B cell (primary cell): ENCODE measurements around the gene CD209. TPM values are rescaled to one million over a fixed set of nuclear protein-coding genes. Genes with fewer than 3 reads are reported as not detected.

Experiments used
- ATAC-seq: fragments of 200-7000 bp; cut with Tn5 transposase; one replicate; pipeline ENCODE4 v1.10.0; 2021; ENCODE audit warnings: low read depth, mild to moderate bottlenecking, moderate number of reproducible peaks, moderate library complexity
- CTCF ChIA-PET: fragments of 350-600 bp; sonication (Branson Sonifier 250); formaldehyde crosslinking; loops from one replicate; lab custom pipeline; 2021; ENCODE audit warnings: antibody characterized with exemption, inconsistent platforms; lab: Charles Lee
- POLR2A ChIA-PET: fragments of 350-600 bp; sonication (Branson Sonifier 250); formaldehyde crosslinking; loops from one replicate; lab custom pipeline; 2021; ENCODE audit warnings: antibody characterized with exemption; lab: Charles Lee
- DNase-seq: peaks from one replicate; pipeline ENCODE4 v3.0.0; 2013
- H2AFZ ChIP-seq: 2 replicates; pipeline ENCODE4 v1.6.1; 2012; ENCODE audit warnings: mild to moderate bottlenecking, low read depth, low read length; ENCODE audit not compliant: insufficient read depth, poor library complexity, severe bottlenecking
- H3K27ac ChIP-seq, 2 donors: 1 replicate in 1 of 2; 2 replicates in 1 of 2; pipeline ENCODE4 v1.5.1; 2012 to 2013; ENCODE audit warnings: low read length in 2 of 2, mild to moderate bottlenecking in 2 of 2, moderate library complexity in 1 of 2
- H3K27me3 ChIP-seq, 4 experiments: fragments of 200-600 bp in 1 of 4; sonication (generic) in 1 of 4; replicated peaks in 1 of 4; 1 replicate in 2 of 4; 2 replicates in 2 of 4; pipeline versions ENCODE4 v1.6.1 to v1.7.0; 2013 to 2016; ENCODE audit warnings: low read length in 3 of 4, mild to moderate bottlenecking in 2 of 4, mixed read lengths in 1 of 4, moderate library complexity in 1 of 4; ENCODE audit not compliant: insufficient read depth in 4 of 4, control insufficient read depth in 3 of 4; ENCODE audit errors: control extremely low read depth in 1 of 4
- H3K36me3 ChIP-seq, 2 experiments: replicated peaks in 1 of 2; 1 replicate in 1 of 2; 2 replicates in 1 of 2; pipeline versions ENCODE4 v1.6.1 to v1.7.1; 2013; ENCODE audit warnings: low read length in 1 of 2; ENCODE audit not compliant: insufficient read depth in 2 of 2, control insufficient read depth in 1 of 2; ENCODE audit errors: control extremely low read depth in 1 of 2, extremely low read depth in 1 of 2
- H3K4me1 ChIP-seq, 2 donors: fragments of 200-600 bp in 1 of 2; sonication (generic) in 1 of 2; 1 replicate in 1 of 2; 2 replicates in 1 of 2; pipeline versions ENCODE4 v1.5.1 to v1.6.1; 2013 to 2017; ENCODE audit warnings: low read length in 2 of 2; ENCODE audit not compliant: control insufficient read depth in 2 of 2, insufficient read depth in 2 of 2
- H3K4me2 ChIP-seq: replicated peaks from 2 replicates; pipeline ENCODE3; 2012; ENCODE audit warnings: mild to moderate bottlenecking, low read depth, low read length; ENCODE audit not compliant: poor library complexity, severe bottlenecking
- H3K4me3 ChIP-seq, 5 experiments: fragments of 200-600 bp in 1 of 5; sonication (generic) in 1 of 5; 1 replicate in 3 of 5; 2 replicates in 2 of 5; pipeline versions ENCODE4 v1.5.1 to v1.7.0; 2011 to 2016; ENCODE audit warnings: low read length in 4 of 5, mild to moderate bottlenecking in 4 of 5, low read depth in 2 of 5, control low read depth in 1 of 5, moderate library complexity in 1 of 5; ENCODE audit not compliant: insufficient read depth in 1 of 5; ENCODE audit errors: control extremely low read depth in 1 of 5, extremely low read depth in 1 of 5
- H3K79me2 ChIP-seq: fragments of 200-600 bp; sonication (generic); one replicate; pipeline ENCODE4 v1.6.0; 2016; ENCODE audit warnings: low read length; ENCODE audit not compliant: control insufficient read depth, insufficient read depth
- H3K9ac ChIP-seq: fragments of 200-600 bp; sonication (generic); 2 replicates; pipeline ENCODE4 v1.6.1; 2017; ENCODE audit warnings: mild to moderate bottlenecking, low read length, moderate library complexity
- H3K9me3 ChIP-seq, 3 donors: one replicate each; pipeline versions ENCODE4 v1.6.1 to v1.7.1; 2013; ENCODE audit warnings: low read length in 2 of 3; ENCODE audit not compliant: control insufficient read depth in 2 of 3, insufficient read depth in 1 of 3; ENCODE audit errors: control extremely low read depth in 1 of 3
- H4K20me1 ChIP-seq: 2 replicates; pipeline ENCODE4 v1.6.0; 2012; ENCODE audit warnings: mild to moderate bottlenecking, low read length; ENCODE audit not compliant: insufficient read depth, control insufficient read depth, poor library complexity, severe bottlenecking
- H3K27ac Mint-ChIP-seq: one replicate; pipeline ENCODE4 v1.8.0; 2021; ENCODE audit warnings: mixed read lengths
- H3K27me3 Mint-ChIP-seq: one replicate; pipeline ENCODE4 v1.8.0; 2021; ENCODE audit warnings: mixed read lengths
- H3K4me1 Mint-ChIP-seq: one replicate; pipeline ENCODE4 v1.8.0; 2021; ENCODE audit warnings: mixed read lengths
- H3K4me3 Mint-ChIP-seq: one replicate; pipeline ENCODE4 v1.8.0; 2021; ENCODE audit warnings: mixed read lengths
- H3K9me3 Mint-ChIP-seq: one replicate; pipeline ENCODE4 v1.8.0; 2022; ENCODE audit warnings: mixed read lengths; ENCODE audit not compliant: insufficient read depth
- CTCF ChIP-seq: fragments of 200-600 bp; IDR thresholded peaks from one replicate; pipeline ENCODE4 v1.8.0; 2022; ENCODE audit warnings: antibody characterized with exemption, mild to moderate bottlenecking
- EZH2 ChIP-seq: IDR thresholded peaks from 2 replicates; pipeline ENCODE4 v1.6.1; 2012; ENCODE audit warnings: borderline replicate concordance, low read depth, mild to moderate bottlenecking, moderate library complexity, low read length; ENCODE audit not compliant: insufficient read depth, poor library complexity, severe bottlenecking
- WGBS: methylation state at CpG from one replicate; pipeline ENCODE4 v1.1.5; 2013; ENCODE audit warnings: missing lambda C conversion rate; ENCODE audit not compliant: insufficient coverage; 5-methylcytosine and 5-hydroxymethylcytosine counted together
- intact Hi-C: fragments of 100-400 bp; cut with micrococcal nuclease; formaldehyde crosslinking; loops from one replicate; pipeline ENCODE4 v1.10.0; 2022
- polyA plus RNA-seq: library from polyadenylated mRNA; depleted of rRNA; stranded (reverse); fragments of >200 nt; gene quantifications from 2 replicates; pipeline ENCODE4 v1.2.3, GENCODE V29; 2012
- total RNA-seq, 2 donors: library from RNA; stranded (reverse); fragments of 120-200 nt in 1 of 2; gene quantifications; 1 replicate in 1 of 2; 2 replicates in 1 of 2; pipeline versions ENCODE4 v1.2.3 to v1.2.4, GENCODE V29; 2013 to 2022

The CD209 gene
- total and polyA plus RNA-seq, 2 donors (not counting 1 experiment from before 2014, with no cell fraction given): 0.10 TPM; not detected in 1

- peak; percentile 45 for ATAC-seq
- POLR2A ChIA-PET: interaction anchor here (0.7 to 1.5 kb wide), 5 partner anchors 11 to 38 kb away, joined by 3 to 9 read pairs (median 4); no protein-coding TSS in a partner anchor
- peak; percentile 94 for DNase-seq
- CTCF ChIA-PET: interaction anchor here (1.0 to 3.2 kb wide), 7 partner anchors 9 to 94 kb away, joined by 3 to 24 read pairs (median 4); partner anchors contain the start of gene TRAPPC5
- Histone ChIP-seq H3K4me1 (peaks cover 90 to 97% of the 10 kb centered on the region in 2 donors), H3K4me2 (peak overlapping the region; percentile 71), H3K9me3 (peaks cover 0 to 6% (median 0%) of the 10 kb centered on the region in 3 donors), H3K36me3 (no peaks in the 10 kb centered on the region), H2AFZ (peak overlapping the region; percentile 39), H3K27me3 (no peaks in the 10 kb centered on the region), H4K20me1 (no peaks in the 10 kb centered on the region), H3K79me2 (peaks cover 70% of the 10 kb centered on the region), H3K9ac (peak overlapping the region; percentile 41), H3K27ac (peak overlapping the region; percentile 95 to 98), H3K4me3 (peak overlapping the region in 4 of 5 experiments; percentile 12 to 42 (median 21))
- peak overlapping the region; percentile 100 for H3K27ac Mint-ChIP-seq
- peak overlapping the region; percentile 87 for H3K4me3 Mint-ChIP-seq
- no peak for TF ChIP-seq CTCF
- TF ChIP-seq EZH2: no peak
- H3K4me1 Mint-ChIP-seq: peaks cover 83% of the 10 kb centered on the region
- no peaks in the 10 kb centered on the region for H3K9me3 Mint-ChIP-seq
- intact Hi-C loops: loop anchor here (1.0 to 10.0 kb wide), 2 partner anchors 13 to 361 kb away; partner anchors contain the start of gene ARHGEF18
- 4% methylated on average over 13 of the region's 24 CpGs for WGBS
- H3K27me3 Mint-ChIP-seq: no peaks in the 10 kb centered on the region
Measured at GRCh38 chr19:7705387-7706187, 41.7 kb downstream of the CD209 start.
